Measurements from ENCODE around the gene TANC1. TPM values are rescaled to one million over a fixed set of nuclear protein-coding genes. Genes with fewer than 3 reads are reported as not detected.

The TANC1 gene
- 33.9 and 34.7 TPM in 2 replicates for total RNA-seq

DNA sequence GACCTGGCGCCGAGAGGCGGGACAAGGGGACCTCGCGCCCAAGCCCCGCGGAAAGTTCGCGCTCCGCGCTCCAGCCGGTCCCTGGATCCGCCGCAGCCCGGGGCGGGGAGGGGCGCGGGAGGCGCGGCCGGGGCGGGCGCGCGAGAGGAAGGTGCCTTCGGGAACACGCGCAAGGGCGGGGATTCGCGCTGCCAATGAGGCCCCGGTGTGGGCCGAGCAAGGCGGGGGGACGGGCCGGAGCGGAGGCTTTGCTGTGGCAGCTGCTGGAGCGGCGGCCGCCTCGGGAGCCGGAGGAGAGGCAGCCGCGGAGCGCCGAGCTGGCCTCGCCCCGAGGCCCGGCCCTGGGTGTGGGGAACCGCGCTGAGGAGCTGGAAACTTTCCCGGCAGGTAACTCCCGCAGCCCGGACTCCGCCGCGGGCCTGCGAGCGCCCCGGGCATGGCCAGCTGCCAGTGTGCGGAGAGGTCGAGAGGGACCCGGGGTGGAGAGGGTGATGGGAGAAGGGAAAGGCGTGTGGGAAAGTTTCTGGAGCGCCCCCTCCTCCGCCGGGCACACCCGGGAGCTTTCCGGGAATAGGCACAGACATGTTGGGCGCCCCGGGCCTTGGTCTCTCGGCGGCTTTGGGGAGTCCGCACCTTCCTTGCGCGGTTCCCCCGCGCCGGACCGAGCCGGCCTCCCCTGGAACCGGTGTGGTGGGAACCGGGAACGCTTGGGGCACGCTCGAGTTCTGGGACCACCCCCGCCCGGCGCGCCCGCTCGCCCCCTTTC, at the start of gene TANC1:
Gene TANC1, plus strand, starts transcription at position 245 of the 766 bp plus-strand sequence. CDS start 97,271 bp downstream, outside the sequence.
- peak within 1 kb of the TSS; percentile 82 for H3K4me3 ChIP-seq (ENCODE audit: insufficient read depth, low read length)
- DNase-seq (ENCODE audit: insufficient read length, low spot score, missing footprints) = peak; percentile 98
- no peaks in the 10 kb centered on the region for H3K36me3 ChIP-seq (ENCODE audit: insufficient read depth, low read length)
- TF ChIP-seq, protein P1, sequence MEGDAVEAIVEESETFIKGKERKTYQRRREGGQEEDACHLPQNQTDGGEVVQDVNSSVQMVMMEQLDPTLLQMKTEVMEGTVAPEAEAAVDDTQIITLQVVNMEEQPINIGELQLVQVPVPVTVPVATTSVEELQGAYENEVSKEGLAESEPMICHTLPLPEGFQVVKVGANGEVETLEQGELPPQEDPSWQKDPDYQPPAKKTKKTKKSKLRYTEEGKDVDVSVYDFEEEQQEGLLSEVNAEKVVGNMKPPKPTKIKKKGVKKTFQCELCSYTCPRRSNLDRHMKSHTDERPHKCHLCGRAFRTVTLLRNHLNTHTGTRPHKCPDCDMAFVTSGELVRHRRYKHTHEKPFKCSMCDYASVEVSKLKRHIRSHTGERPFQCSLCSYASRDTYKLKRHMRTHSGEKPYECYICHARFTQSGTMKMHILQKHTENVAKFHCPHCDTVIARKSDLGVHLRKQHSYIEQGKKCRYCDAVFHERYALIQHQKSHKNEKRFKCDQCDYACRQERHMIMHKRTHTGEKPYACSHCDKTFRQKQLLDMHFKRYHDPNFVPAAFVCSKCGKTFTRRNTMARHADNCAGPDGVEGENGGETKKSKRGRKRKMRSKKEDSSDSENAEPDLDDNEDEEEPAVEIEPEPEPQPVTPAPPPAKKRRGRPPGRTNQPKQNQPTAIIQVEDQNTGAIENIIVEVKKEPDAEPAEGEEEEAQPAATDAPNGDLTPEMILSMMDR (IDR thresholded peaks at IDR 0.05; ENCODE audit: extremely low read depth, low read depth, low read length) = no peak
- peaks cover 15% of the 10 kb centered on the region for H3K4me1 ChIP-seq (ENCODE audit: insufficient read depth, low read length)
- H3K79me2 ChIP-seq (ENCODE audit: insufficient read depth, low read length) = peaks cover 44% of the 10 kb centered on the region
- peak within 1 kb of the TSS; percentile 74 for H3K27ac ChIP-seq (ENCODE audit: low read depth, low read length)
- peak within 1 kb of the TSS; percentile 87 for H2AFZ ChIP-seq (ENCODE audit: low read length)
- H3K9me3 ChIP-seq (ENCODE audit: low read depth, low read length) = no peaks in the 10 kb centered on the region
- peak within 1 kb of the TSS; percentile 95 for H3K4me2 ChIP-seq (ENCODE audit: insufficient read depth, low read length)
- no peaks in the 10 kb centered on the region for H3K27me3 ChIP-seq (ENCODE audit: insufficient read depth, low read length)
- peaks cover 21% of the 10 kb centered on the region for H4K20me1 ChIP-seq (ENCODE audit: insufficient read depth, low read length)

DNA sequence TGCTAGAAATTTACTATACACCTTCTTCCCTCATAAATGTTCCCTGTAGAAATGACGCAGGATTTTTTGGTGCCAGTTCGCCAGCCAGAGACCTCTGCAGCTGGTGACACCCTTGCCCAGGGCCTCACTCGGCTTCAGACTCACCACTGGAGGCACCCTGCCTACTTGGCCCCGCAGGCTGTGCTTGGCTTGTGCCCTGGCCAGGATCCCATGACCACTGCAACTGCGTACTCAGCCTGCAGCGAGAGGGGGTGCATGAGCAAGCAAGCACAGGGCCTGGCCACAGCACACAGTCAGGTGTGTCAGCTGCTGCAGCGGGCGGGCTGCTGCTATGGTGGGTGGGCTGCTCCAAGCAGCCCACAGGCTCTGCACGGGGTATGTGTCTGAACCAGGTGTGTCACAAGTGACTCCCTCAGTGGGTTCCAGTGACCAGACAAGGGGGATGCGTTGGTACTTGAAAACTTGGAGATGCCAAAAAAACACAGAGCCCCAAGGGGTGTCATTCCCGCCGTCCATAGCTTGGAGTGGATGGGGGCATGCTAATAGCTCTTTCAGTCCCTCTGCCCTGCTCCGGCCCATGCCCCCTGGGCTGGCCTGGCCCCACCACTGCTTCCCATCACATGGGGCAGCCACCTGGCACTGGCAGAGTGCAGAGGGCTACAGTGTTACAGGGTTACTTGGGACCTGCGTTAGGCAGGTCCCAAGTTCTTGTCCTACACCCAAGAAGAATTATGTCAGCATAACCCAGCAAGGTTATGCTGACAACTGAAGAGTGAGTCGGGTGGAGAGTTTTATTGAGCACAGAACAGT, 46.6 kb upstream of the TANC1 start:
- H3K4me3 ChIP-seq (ENCODE audit: insufficient read depth, low read length) = no peak overlapping the region

DNA sequence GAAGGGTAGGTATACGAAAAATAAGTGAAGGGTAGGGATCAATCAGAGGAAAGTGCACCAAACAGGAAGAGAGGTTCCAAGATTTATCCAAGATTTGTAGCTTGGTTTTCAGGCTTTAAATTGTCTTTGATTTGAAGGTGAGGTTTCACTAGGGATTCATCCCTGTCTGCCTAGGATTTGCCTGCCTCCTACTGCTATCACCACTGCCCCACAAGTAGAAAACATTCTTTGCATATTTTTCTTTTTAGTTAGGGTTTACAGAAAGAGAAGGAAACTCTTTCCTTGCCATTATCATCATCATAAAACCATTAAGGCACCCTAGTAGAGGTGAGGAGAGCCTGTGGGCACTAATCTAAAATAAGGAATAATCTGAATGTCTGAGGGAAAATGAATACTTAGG, 45.8 kb upstream of the TANC1 start:
- Histone ChIP-seq H3K4me1 (ENCODE audit: insufficient read depth, low read length) (peaks cover 19% of the 10 kb centered on the region), H3K36me3 (ENCODE audit: insufficient read depth, low read length) (no peaks in the 10 kb centered on the region), H3K4me2 (ENCODE audit: insufficient read depth, low read length) (peak overlapping the region; percentile 17), H3K27ac (ENCODE audit: low read depth, low read length) (no peak overlapping the region), H3K27me3 (ENCODE audit: insufficient read depth, low read length) (no peaks in the 10 kb centered on the region), H2AFZ (ENCODE audit: low read length) (no peak overlapping the region), H3K4me3 (ENCODE audit: insufficient read depth, low read length) (no peak overlapping the region), H3K79me2 (ENCODE audit: insufficient read depth, low read length) (no peaks in the 10 kb centered on the region), H3K9me3 (ENCODE audit: low read depth, low read length) (no peaks in the 10 kb centered on the region), H4K20me1 (ENCODE audit: insufficient read depth, low read length) (no peaks in the 10 kb centered on the region)
- DNase-seq (ENCODE audit: insufficient read length, low spot score, missing footprints) = no peak
- TF ChIP-seq, protein P1 (IDR thresholded peaks at IDR 0.05; ENCODE audit: extremely low read depth, low read depth, low read length) = no peak

More for the DNA sequence above, 46.6 kb upstream of the TANC1 start:
- no peaks in the 10 kb centered on the region for H3K27me3 ChIP-seq (ENCODE audit: insufficient read depth, low read length)
- no peaks in the 10 kb centered on the region for H4K20me1 ChIP-seq (ENCODE audit: insufficient read depth, low read length)
- no peak overlapping the region for H3K4me2 ChIP-seq (ENCODE audit: insufficient read depth, low read length)
- no peaks in the 10 kb centered on the region for H3K79me2 ChIP-seq (ENCODE audit: insufficient read depth, low read length)
- peaks cover 19% of the 10 kb centered on the region for H3K4me1 ChIP-seq (ENCODE audit: insufficient read depth, low read length)
- H3K36me3 ChIP-seq (ENCODE audit: insufficient read depth, low read length) = no peaks in the 10 kb centered on the region
- TF ChIP-seq, protein P1 (IDR thresholded peaks at IDR 0.05; ENCODE audit: extremely low read depth, low read depth, low read length) = peak; percentile 12
- no peak overlapping the region for H3K27ac ChIP-seq (ENCODE audit: low read depth, low read length)
- peak; percentile 3 for DNase-seq (ENCODE audit: insufficient read length, low spot score, missing footprints)
- no peaks in the 10 kb centered on the region for H3K9me3 ChIP-seq (ENCODE audit: low read depth, low read length)
- H2AFZ ChIP-seq (ENCODE audit: low read length) = no peak overlapping the region

DNA sequence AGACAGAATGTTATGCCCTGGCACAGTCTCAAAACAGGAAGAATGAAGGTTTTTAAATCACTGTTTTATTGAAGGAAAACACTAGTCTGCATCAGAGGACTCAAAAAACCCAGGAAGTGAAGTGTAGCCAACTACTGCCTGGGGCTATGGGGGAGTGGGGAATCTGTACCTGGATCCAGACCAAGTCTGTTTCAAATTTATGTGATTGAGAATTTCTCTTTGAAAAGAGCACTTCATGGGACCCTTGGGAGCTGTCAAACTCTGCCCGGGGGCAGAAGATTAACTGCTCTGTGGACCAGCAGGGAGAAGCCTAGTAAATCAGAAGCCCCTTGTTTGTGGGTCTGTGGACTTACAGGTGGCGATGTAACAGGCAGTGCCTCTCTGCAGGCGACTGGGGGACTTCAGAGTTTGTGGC, 45.3 kb upstream of the TANC1 start:
- no peaks in the 10 kb centered on the region for H4K20me1 ChIP-seq (ENCODE audit: insufficient read depth, low read length)
- peak; percentile 6 for DNase-seq (ENCODE audit: insufficient read length, low spot score, missing footprints)
- TF ChIP-seq, protein P1 (IDR thresholded peaks at IDR 0.05; ENCODE audit: extremely low read depth, low read depth, low read length) = no peak
- no peaks in the 10 kb centered on the region for H3K27me3 ChIP-seq (ENCODE audit: insufficient read depth, low read length)
- no peak overlapping the region for H3K27ac ChIP-seq (ENCODE audit: low read depth, low read length)
- peaks cover 19% of the 10 kb centered on the region for H3K4me1 ChIP-seq (ENCODE audit: insufficient read depth, low read length)
- H3K9me3 ChIP-seq (ENCODE audit: low read depth, low read length) = no peaks in the 10 kb centered on the region
- peak overlapping the region; percentile 26 for H2AFZ ChIP-seq (ENCODE audit: low read length)
- no peaks in the 10 kb centered on the region for H3K79me2 ChIP-seq (ENCODE audit: insufficient read depth, low read length)
- H3K4me3 ChIP-seq (ENCODE audit: insufficient read depth, low read length) = no peak overlapping the region
- peak overlapping the region; percentile 17 for H3K4me2 ChIP-seq (ENCODE audit: insufficient read depth, low read length)
- no peaks in the 10 kb centered on the region for H3K36me3 ChIP-seq (ENCODE audit: insufficient read depth, low read length)

Data from osteoblast (primary cell).